Ovary (tissue), 3 donors: ENCODE measurements around the gene ECE2.

ENCODE experiments used
- CTCF ChIP-seq, 3 donors: fragments of 450-650 bp in 2 of 3; fragments of 200-600 bp in 1 of 3; IDR thresholded peaks; one replicate each; pipeline versions ENCODE4 v1.5.1 to v1.8.0; 2016 to 2022; ENCODE audit warnings: antibody characterized with exemption in 3 of 3, mild to moderate bottlenecking in 1 of 3
- EP300 ChIP-seq: sonication (generic); formaldehyde crosslinking; IDR thresholded peaks from one replicate; pipeline ENCODE4 v1.6.1; 2017; ENCODE audit warnings: antibody characterized with exemption
- POLR2A ChIP-seq: fragments of 450-650 bp; IDR thresholded peaks from one replicate; pipeline ENCODE4 v1.6.1; 2017; ENCODE audit warnings: antibody characterized with exemption, mild to moderate bottlenecking, moderate library complexity
- donor health status: DM: no; HTN: no; CAD: no.

- no peak for TF ChIP-seq CTCF (IDR thresholded peaks at IDR 0.05)
- no peak for TF ChIP-seq POLR2A
- no peak for TF ChIP-seq EP300
These were observed 39.7 kb downstream of the ECE2 start for GRCh38 chr3:184315543-184315867.
